Body of pancreas (tissue), 4 donors: Measurements from ENCODE around the gene CBFA2T3.

Experiments
- CTCF ChIP-seq, 7 experiments: fragments of 450-650 bp in 4 of 7; fragments of 200-600 bp in 3 of 7; sonication (generic) in 3 of 7; IDR thresholded peaks; one replicate each; pipeline ENCODE4 v1.5.1; 2016 to 2019; ENCODE audit warnings: antibody characterized with exemption in 7 of 7
- POLR2A ChIP-seq, 3 donors: fragments of 450-650 bp; IDR thresholded peaks; one replicate each; pipeline ENCODE4 v1.6.1; 2016; ENCODE audit warnings: antibody characterized with exemption in 3 of 3, mild to moderate bottlenecking in 2 of 3

- TF ChIP-seq CTCF (IDR thresholded peaks at IDR 0.05): no peak
- TF ChIP-seq POLR2A (IDR thresholded peaks at IDR 0.05): no peak
Measured at GRCh38 chr16:88967830-88968588, 9.0 kb downstream of the CBFA2T3 start.
